Neural cell (in vitro differentiated cells): Measurements from ENCODE around the gene IL7R. TPM values are rescaled to one million over a fixed set of nuclear protein-coding genes. Genes with fewer than 3 reads are reported as not detected.

Experiments
- H2AFZ ChIP-seq: fragments of 200-600, 300-800 bp; sonication (generic), shearing (Covaris generic); 2 replicates; pipeline ENCODE4 v1.6.0; 2014; ENCODE audit warnings: low read depth, mild to moderate bottlenecking, antibody characterized with exemption, low read length, moderate library complexity
- H3F3A ChIP-seq: fragments of 200-600 bp; shearing (Covaris generic); 2 replicates; pipeline ENCODE4 v1.6.1; 2016; ENCODE audit warnings: mild to moderate bottlenecking, moderate library complexity, mixed read lengths, antibody characterized with exemption, low read length; ENCODE audit not compliant: insufficient read depth, poor library complexity, severe bottlenecking
- H3K27ac ChIP-seq: fragments of 200-600, 300-800 bp; sonication (generic), shearing (Covaris generic); 2 replicates; pipeline ENCODE4 v1.5.1; 2014; ENCODE audit warnings: mild to moderate bottlenecking, low read length, moderate library complexity
- H3K27me3 ChIP-seq: fragments of 300-800, 200-600 bp; sonication (generic), shearing (Covaris generic); 2 replicates; pipeline ENCODE4 v1.6.0; 2014; ENCODE audit warnings: mild to moderate bottlenecking, low read depth, low read length, moderate library complexity; ENCODE audit not compliant: insufficient read depth
- H3K36me3 ChIP-seq: fragments of 300-800, 200-600 bp; sonication (generic), shearing (Covaris generic); 2 replicates; pipeline ENCODE4 v1.5.1; 2014; ENCODE audit warnings: mild to moderate bottlenecking, antibody characterized with exemption, low read length, moderate library complexity; ENCODE audit not compliant: insufficient read depth
- H3K4me2 ChIP-seq: fragments of 300-800, 200-600 bp; sonication (generic), shearing (Covaris generic); 2 replicates; pipeline ENCODE4 v1.6.0; 2014; ENCODE audit warnings: mild to moderate bottlenecking, low read length
- H3K4me3 ChIP-seq: fragments of 300-800, 200-600 bp; sonication (generic), shearing (Covaris generic); 2 replicates; pipeline ENCODE4 v1.5.1; 2014; ENCODE audit warnings: mild to moderate bottlenecking, low read length, moderate library complexity
- H3K79me2 ChIP-seq: fragments of 200-600 bp; shearing (Covaris generic); replicated peaks from 2 replicates; pipeline ENCODE4 v1.6.0; 2014; ENCODE audit warnings: mild to moderate bottlenecking, low read length, moderate library complexity; ENCODE audit not compliant: insufficient read depth
- H3K9ac ChIP-seq: fragments of 300-800, 200-600 bp; sonication (generic), shearing (Covaris generic); 2 replicates; pipeline ENCODE4 v1.6.1; 2016; ENCODE audit warnings: mild to moderate bottlenecking, low read length, mixed read lengths
- H3K9me2 ChIP-seq: fragments of 200-600 bp; shearing (Covaris generic); 2 replicates; pipeline ENCODE4 v1.6.1; 2016; ENCODE audit warnings: mild to moderate bottlenecking, low read length, mixed read lengths; ENCODE audit not compliant: insufficient read depth
- H3K9me3 ChIP-seq: fragments of 200-600, 300-800 bp; sonication (generic), shearing (Covaris generic); 2 replicates; pipeline ENCODE4 v1.6.1; 2016; ENCODE audit warnings: mild to moderate bottlenecking, mixed run types, low read length, moderate library complexity, mixed read lengths
- H4K20me1 ChIP-seq: fragments of 200-600 bp; shearing (Covaris generic); 2 replicates; pipeline ENCODE4 v1.6.1; 2016; ENCODE audit warnings: mild to moderate bottlenecking, mixed run types; ENCODE audit not compliant: insufficient read depth
- EP300 ChIP-seq: fragments of 450-650 bp; conservative IDR thresholded peaks from 2 replicates; pipeline ENCODE4 v1.6.1; 2014; ENCODE audit warnings: antibody characterized with exemption, mild to moderate bottlenecking, moderate library complexity; ENCODE audit not compliant: poor library complexity, severe bottlenecking
- EZH2 ChIP-seq: fragments of 200-600, 300-800 bp; shearing (Covaris generic), sonication (generic); IDR thresholded peaks from 2 replicates; pipeline ENCODE4 v1.6.1; 2014; ENCODE audit warnings: antibody characterized with exemption, low read length, borderline replicate concordance, mild to moderate bottlenecking; ENCODE audit not compliant: insufficient read depth, poor library complexity, severe bottlenecking
- MXI1 ChIP-seq: fragments of 450-650 bp; conservative IDR thresholded peaks from 2 replicates; pipeline ENCODE4 v1.6.1; 2014; ENCODE audit warnings: antibody characterized with exemption, mild to moderate bottlenecking; ENCODE audit not compliant: poor library complexity, severe bottlenecking
- POLR2AphosphoS5 ChIP-seq: IDR thresholded peaks from 2 replicates; pipeline ENCODE4 v1.6.1; 2012
- RAD21 ChIP-seq: fragments of 450-650 bp; conservative IDR thresholded peaks from 2 replicates; pipeline ENCODE4 v1.6.1; 2014; ENCODE audit warnings: antibody characterized with exemption, mild to moderate bottlenecking, moderate library complexity
- SMC3 ChIP-seq: fragments of 450-650 bp; conservative IDR thresholded peaks from 2 replicates; pipeline ENCODE4 v1.6.1; 2014; ENCODE audit warnings: antibody characterized with exemption, mild to moderate bottlenecking, moderate library complexity; ENCODE audit not compliant: poor library complexity
- TAF1 ChIP-seq: IDR thresholded peaks from 2 replicates; pipeline ENCODE4 v1.6.1; 2012; ENCODE audit warnings: low read depth
- polyA plus RNA-seq: library from polyadenylated mRNA; depleted of rRNA; stranded (reverse); fragments of >200 nt; gene quantifications from 2 replicates; pipeline ENCODE4 v1.2.3, GENCODE V29; 2014
- TF ChIP-seq, protein P1 (sequence below): IDR thresholded peaks from 2 replicates; pipeline ENCODE4 v1.6.1; 2012; ENCODE audit warnings: borderline replicate concordance
- TF ChIP-seq, protein P2 (sequence below): fragments of 450-650 bp; IDR thresholded peaks from 2 replicates; pipeline ENCODE4 v1.5.1; 2014; ENCODE audit warnings: antibody characterized with exemption, mild to moderate bottlenecking, moderate library complexity; ENCODE audit not compliant: poor library complexity, severe bottlenecking

The IL7R gene
- polyA plus RNA-seq, 1 donor from 2014 or later: not detected

- TF ChIP-seq, protein P1, sequence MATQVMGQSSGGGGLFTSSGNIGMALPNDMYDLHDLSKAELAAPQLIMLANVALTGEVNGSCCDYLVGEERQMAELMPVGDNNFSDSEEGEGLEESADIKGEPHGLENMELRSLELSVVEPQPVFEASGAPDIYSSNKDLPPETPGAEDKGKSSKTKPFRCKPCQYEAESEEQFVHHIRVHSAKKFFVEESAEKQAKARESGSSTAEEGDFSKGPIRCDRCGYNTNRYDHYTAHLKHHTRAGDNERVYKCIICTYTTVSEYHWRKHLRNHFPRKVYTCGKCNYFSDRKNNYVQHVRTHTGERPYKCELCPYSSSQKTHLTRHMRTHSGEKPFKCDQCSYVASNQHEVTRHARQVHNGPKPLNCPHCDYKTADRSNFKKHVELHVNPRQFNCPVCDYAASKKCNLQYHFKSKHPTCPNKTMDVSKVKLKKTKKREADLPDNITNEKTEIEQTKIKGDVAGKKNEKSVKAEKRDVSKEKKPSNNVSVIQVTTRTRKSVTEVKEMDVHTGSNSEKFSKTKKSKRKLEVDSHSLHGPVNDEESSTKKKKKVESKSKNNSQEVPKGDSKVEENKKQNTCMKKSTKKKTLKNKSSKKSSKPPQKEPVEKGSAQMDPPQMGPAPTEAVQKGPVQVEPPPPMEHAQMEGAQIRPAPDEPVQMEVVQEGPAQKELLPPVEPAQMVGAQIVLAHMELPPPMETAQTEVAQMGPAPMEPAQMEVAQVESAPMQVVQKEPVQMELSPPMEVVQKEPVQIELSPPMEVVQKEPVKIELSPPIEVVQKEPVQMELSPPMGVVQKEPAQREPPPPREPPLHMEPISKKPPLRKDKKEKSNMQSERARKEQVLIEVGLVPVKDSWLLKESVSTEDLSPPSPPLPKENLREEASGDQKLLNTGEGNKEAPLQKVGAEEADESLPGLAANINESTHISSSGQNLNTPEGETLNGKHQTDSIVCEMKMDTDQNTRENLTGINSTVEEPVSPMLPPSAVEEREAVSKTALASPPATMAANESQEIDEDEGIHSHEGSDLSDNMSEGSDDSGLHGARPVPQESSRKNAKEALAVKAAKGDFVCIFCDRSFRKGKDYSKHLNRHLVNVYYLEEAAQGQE: no peak
- H3K27ac ChIP-seq: no peak overlapping the region
- no peak overlapping the region for H3K4me2 ChIP-seq
- no peaks in the 10 kb centered on the region for H3K27me3 ChIP-seq
- H3K36me3 ChIP-seq: no peaks in the 10 kb centered on the region
- H3K9me2 ChIP-seq: no peaks in the 10 kb centered on the region
- no peak overlapping the region for H2AFZ ChIP-seq
- H3K79me2 ChIP-seq: no peaks in the 10 kb centered on the region
- no peaks in the 10 kb centered on the region for H3F3A ChIP-seq
- H3K9ac ChIP-seq: no peak overlapping the region
- H4K20me1 ChIP-seq: no peaks in the 10 kb centered on the region
- H3K4me3 ChIP-seq: no peak overlapping the region
- no peaks in the 10 kb centered on the region for H3K9me3 ChIP-seq
Observed at GRCh38 chr5:35832762-35833161, 23.9 kb upstream of the IL7R start.

- TF ChIP-seq EZH2 (no peak), POLR2AphosphoS5 (no peak), TAF1 (no peak), RAD21 (no peak), SMC3 (no peak), EP300 (no peak), MXI1 (no peak)
- TF ChIP-seq, protein P2, sequence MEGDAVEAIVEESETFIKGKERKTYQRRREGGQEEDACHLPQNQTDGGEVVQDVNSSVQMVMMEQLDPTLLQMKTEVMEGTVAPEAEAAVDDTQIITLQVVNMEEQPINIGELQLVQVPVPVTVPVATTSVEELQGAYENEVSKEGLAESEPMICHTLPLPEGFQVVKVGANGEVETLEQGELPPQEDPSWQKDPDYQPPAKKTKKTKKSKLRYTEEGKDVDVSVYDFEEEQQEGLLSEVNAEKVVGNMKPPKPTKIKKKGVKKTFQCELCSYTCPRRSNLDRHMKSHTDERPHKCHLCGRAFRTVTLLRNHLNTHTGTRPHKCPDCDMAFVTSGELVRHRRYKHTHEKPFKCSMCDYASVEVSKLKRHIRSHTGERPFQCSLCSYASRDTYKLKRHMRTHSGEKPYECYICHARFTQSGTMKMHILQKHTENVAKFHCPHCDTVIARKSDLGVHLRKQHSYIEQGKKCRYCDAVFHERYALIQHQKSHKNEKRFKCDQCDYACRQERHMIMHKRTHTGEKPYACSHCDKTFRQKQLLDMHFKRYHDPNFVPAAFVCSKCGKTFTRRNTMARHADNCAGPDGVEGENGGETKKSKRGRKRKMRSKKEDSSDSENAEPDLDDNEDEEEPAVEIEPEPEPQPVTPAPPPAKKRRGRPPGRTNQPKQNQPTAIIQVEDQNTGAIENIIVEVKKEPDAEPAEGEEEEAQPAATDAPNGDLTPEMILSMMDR: no peak
- TF ChIP-seq, protein P1: no peak
- Histone ChIP-seq H3K4me3 (no peak overlapping the region), H3K9me2 (no peaks in the 10 kb centered on the region)
Observed at GRCh38 chr5:35833224-35833623, 23.5 kb upstream of the IL7R start.

More at GRCh38 chr5:35833224-35833623, 23.5 kb upstream of the IL7R start:
- H3K27me3 ChIP-seq: no peaks in the 10 kb centered on the region
- H3K9me3 ChIP-seq: no peaks in the 10 kb centered on the region
- H3K27ac ChIP-seq: no peak overlapping the region
- H3K79me2 ChIP-seq: no peaks in the 10 kb centered on the region
- no peaks in the 10 kb centered on the region for H4K20me1 ChIP-seq
- H3K9ac ChIP-seq: no peak overlapping the region
- no peaks in the 10 kb centered on the region for H3K36me3 ChIP-seq
- no peak overlapping the region for H2AFZ ChIP-seq
- H3K4me2 ChIP-seq: no peak overlapping the region
- no peaks in the 10 kb centered on the region for H3F3A ChIP-seq
